Gastrocnemius medialis (tissue), 4 donors: ENCODE data around the gene ASZ1. TPM values are rescaled to one million over a fixed set of nuclear protein-coding genes. Genes with fewer than 3 reads are reported as not detected.
"Not testable (repeated sequence)": the region's sequence is repeated elsewhere in the genome, so short reads cannot be mapped to it uniquely, and the experiment has no call there.

ENCODE experiments used
- ATAC-seq, 2 donors: fragments of 150-250 bp; one replicate each; pipeline ENCODE4 v1.9.1; 2016
- DNase-seq, 2 donors: peaks; one replicate each; pipeline ENCODE4 v3.0.0-alpha.2; 2019
- H3K27ac ChIP-seq, 4 donors: fragments of 200-600 bp; sonication (generic); 1 replicate in 1 of 4; 2 replicates in 3 of 4; pipeline ENCODE4 v1.5.1; 2016 to 2018; ENCODE audit warnings: mild to moderate bottlenecking in 2 of 4, moderate library complexity in 1 of 4
- H3K27me3 ChIP-seq, 3 donors: fragments of 200-600 bp; sonication (generic) in 2 of 3; 1 replicate in 1 of 3; 2 replicates in 2 of 3; pipeline versions ENCODE4 v1.5.1 to v1.6.0; 2016 to 2019; ENCODE audit warnings: mild to moderate bottlenecking in 1 of 3, moderate library complexity in 1 of 3
- H3K36me3 ChIP-seq, 2 donors: fragments of 200-600 bp; sonication (generic) in 1 of 2; one replicate each; pipeline ENCODE4 v1.5.1; 2017 to 2018
- H3K4me1 ChIP-seq, 2 donors: fragments of 200-600 bp; sonication (generic) in 1 of 2; one replicate each; pipeline ENCODE4 v1.5.1; 2016 to 2017; ENCODE audit warnings: mild to moderate bottlenecking in 2 of 2
- H3K4me3 ChIP-seq, 4 donors: fragments of 200-600 bp; sonication (generic) in 3 of 4; 1 replicate in 1 of 4; 2 replicates in 3 of 4; pipeline ENCODE4 v1.5.1; 2016 to 2019; ENCODE audit warnings: mild to moderate bottlenecking in 2 of 4
- H3K9me3 ChIP-seq, 3 donors: fragments of 200-600 bp; sonication (generic) in 2 of 3; 1 replicate in 1 of 3; 2 replicates in 2 of 3; pipeline ENCODE4 v1.5.1; 2016 to 2019
- POLR2A ChIP-seq, 2 donors: fragments of 450-650 bp; IDR thresholded peaks; one replicate each; pipeline ENCODE4 v1.6.1; 2017; ENCODE audit warnings: antibody characterized with exemption in 2 of 2, mild to moderate bottlenecking in 2 of 2, moderate library complexity in 2 of 2
- in situ Hi-C, 4 donors: fragments of 200-750 bp; cut with MboI; loops; one replicate each; pipeline versions ENCODE4 v1.15.0 to v1.8.0; 2017; ENCODE audit warnings: low sequenced_read_pairs in 4 of 4
- intact Hi-C: fragments of 100-400 bp; cut with DNase I; formaldehyde crosslinking; loops from one replicate; pipeline ENCODE4 v1.15.1; 2023; ENCODE audit warnings: low total_unique reads
- total RNA-seq, 4 donors: library from RNA; depleted of rRNA; stranded (reverse); fragments of >200 nt; gene quantifications; one replicate each; pipeline versions ENCODE4 v1.1.0 to v1.2.3, GENCODE V29; 2016
- TF ChIP-seq, protein P1 (sequence below), 5 experiments: fragments of 450-650 bp in 3 of 5; fragments of 200-600 bp in 2 of 5; sonication (generic) in 2 of 5; IDR thresholded peaks in 4 of 5; conservative IDR thresholded peaks in 1 of 5; 1 replicate in 4 of 5; 2 replicates in 1 of 5; pipeline ENCODE4 v1.5.1; 2016 to 2019; ENCODE audit warnings: antibody characterized with exemption in 5 of 5, mild to moderate bottlenecking in 3 of 5, moderate library complexity in 3 of 5

The ASZ1 gene
- total RNA-seq, 4 donors from 2014 or later = not detected

DNA sequence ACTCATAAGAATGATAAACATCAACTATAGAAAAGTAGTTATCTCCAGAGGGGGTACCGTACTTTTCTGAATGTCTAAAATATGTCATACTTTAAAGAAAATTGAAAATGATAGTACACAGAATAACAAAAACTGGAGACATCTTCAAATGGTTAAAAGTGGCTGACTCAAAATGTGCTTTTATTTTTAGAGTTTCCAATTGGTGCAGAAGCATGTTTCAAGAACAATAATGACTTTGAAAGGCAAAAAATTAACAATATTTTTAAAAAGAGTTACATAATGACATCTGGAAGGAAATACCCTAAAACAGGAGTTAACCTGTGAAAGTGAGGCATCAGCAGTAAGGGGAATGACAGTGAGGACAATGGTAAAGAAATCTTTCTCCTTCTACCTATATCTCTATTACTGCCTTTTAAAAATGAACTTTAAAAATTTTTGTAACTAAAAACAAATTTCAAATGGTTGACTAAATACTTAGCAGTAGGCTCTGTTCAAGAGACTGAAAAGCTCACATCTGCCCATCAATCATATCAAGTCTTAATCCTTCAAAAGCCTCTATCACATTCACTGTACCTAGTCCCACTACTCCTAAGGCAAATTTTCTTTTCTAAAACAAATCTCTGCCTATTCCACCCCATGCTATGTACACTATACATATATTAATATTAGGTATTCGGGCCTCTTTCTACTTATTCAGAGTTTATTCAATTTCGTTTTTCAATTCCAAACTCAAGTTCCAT, 3.0 kb downstream of the ASZ1 start:
- DNase-seq (no peak), ATAC-seq (no peak)
- Histone ChIP-seq H3K9me3 (no peaks in the 10 kb centered on the region), H3K4me3 (no peak overlapping the region), H3K27ac (no peak overlapping the region), H3K4me1 (no peaks in the 10 kb centered on the region), H3K36me3 (no peaks in the 10 kb centered on the region), H3K27me3 (no peaks in the 10 kb centered on the region)
- intact Hi-C loops (no loop called here), in situ Hi-C loops (no loop called here)
- TF ChIP-seq, protein P1, sequence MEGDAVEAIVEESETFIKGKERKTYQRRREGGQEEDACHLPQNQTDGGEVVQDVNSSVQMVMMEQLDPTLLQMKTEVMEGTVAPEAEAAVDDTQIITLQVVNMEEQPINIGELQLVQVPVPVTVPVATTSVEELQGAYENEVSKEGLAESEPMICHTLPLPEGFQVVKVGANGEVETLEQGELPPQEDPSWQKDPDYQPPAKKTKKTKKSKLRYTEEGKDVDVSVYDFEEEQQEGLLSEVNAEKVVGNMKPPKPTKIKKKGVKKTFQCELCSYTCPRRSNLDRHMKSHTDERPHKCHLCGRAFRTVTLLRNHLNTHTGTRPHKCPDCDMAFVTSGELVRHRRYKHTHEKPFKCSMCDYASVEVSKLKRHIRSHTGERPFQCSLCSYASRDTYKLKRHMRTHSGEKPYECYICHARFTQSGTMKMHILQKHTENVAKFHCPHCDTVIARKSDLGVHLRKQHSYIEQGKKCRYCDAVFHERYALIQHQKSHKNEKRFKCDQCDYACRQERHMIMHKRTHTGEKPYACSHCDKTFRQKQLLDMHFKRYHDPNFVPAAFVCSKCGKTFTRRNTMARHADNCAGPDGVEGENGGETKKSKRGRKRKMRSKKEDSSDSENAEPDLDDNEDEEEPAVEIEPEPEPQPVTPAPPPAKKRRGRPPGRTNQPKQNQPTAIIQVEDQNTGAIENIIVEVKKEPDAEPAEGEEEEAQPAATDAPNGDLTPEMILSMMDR (IDR thresholded peaks at IDR 0.05 in 4 of 5, conservative IDR thresholded peaks at IDR 0.05 in 1 of 5) = no peak
- TF ChIP-seq POLR2A (IDR thresholded peaks at IDR 0.05) = no peak

DNA sequence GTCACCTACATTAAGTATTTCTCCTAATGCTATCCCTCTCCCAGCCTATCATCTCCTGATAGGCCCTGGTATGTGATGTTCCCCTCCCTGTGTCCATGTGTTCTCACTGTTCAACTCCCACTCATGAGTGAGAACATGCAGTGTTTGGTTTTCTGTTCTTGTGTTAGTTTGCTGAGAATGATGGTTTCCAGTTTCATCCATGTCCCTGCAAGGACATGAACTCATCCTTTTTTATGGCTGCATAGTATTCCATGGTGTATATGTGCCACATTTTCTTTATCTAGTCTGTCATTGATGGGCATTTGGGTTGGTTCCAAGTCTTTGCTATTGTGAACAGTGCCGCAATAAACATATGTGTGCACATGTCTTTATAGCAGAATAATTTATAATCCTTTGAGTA, 12.7 kb downstream of the ASZ1 start:
- H3K4me1 ChIP-seq, H3K27ac ChIP-seq, ATAC-seq, H3K4me3 ChIP-seq, H3K36me3 ChIP-seq, in situ Hi-C loops, H3K9me3 ChIP-seq, DNase-seq, H3K27me3 ChIP-seq, intact Hi-C loops: not testable (repeated sequence)

DNA sequence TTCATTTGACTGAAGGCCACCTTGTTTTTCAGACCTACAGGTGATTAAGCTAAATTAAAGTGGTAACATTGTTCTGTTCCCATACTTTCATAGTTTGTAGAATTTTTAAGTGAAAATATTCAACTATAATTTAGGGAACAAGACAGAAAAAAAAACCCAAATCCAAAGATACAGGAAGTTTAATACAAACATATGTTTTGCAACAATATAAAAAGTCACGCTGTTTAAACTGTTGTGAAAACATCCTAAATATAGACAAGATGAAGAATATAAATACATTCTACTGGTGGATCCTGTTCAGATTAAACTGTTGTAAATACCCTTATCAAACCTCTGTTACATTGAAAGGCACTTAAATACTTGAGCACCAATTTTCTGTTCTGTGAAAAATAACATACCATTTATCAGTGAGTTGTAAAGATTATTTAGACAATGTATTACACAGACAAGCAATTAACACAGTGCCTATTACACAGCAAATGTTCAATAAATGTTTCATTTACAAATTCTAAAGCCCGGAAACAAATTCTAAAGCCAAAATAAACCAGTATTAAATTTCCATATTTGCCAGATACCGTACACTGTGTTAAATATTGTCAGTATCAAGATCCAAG, 14.2 kb downstream of the ASZ1 start:
- intact Hi-C loops (no loop called here), in situ Hi-C loops (no loop called here)
- no peaks in the 10 kb centered on the region for H3K4me1 ChIP-seq
- no peaks in the 10 kb centered on the region for H3K27me3 ChIP-seq
- TF ChIP-seq, protein P1 (IDR thresholded peaks at IDR 0.05 in 4 of 5, conservative IDR thresholded peaks at IDR 0.05 in 1 of 5) = no peak
- TF ChIP-seq POLR2A (IDR thresholded peaks at IDR 0.05) = no peak
- ATAC-seq (no peak), DNase-seq (no peak)
- no peak overlapping the region for H3K4me3 ChIP-seq
- H3K9me3 ChIP-seq = no peaks in the 10 kb centered on the region
- no peak overlapping the region for H3K27ac ChIP-seq
- H3K36me3 ChIP-seq = no peaks in the 10 kb centered on the region

DNA sequence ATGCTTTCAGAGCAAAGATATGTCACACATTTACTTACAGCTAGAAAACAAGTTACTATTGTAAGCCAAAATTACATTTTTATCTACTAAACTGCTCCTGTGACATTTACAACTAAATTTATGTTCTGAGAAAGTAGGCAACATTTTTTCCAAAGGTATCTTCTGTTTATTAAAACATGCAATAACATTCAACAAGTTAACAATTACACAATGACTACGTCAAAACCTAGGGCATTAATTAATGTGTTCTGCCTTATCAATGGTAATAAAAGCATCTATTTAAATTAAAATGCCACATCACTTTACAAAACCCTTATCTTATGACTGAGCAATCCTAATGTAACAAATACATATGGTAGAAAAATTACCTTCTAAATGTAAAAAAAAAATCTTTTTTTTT, 14.9 kb downstream of the ASZ1 start:
- no peak for ATAC-seq
- TF ChIP-seq, protein P1 (IDR thresholded peaks at IDR 0.05 in 4 of 5, conservative IDR thresholded peaks at IDR 0.05 in 1 of 5) = no peak
- no peak for TF ChIP-seq POLR2A (IDR thresholded peaks at IDR 0.05)
- intact Hi-C loops = no loop called here
- Histone ChIP-seq H3K36me3 (no peaks in the 10 kb centered on the region), H3K9me3 (no peaks in the 10 kb centered on the region), H3K27me3 (no peaks in the 10 kb centered on the region), H3K4me3 (no peak overlapping the region), H3K27ac (no peak overlapping the region), H3K4me1 (no peaks in the 10 kb centered on the region)
- in situ Hi-C loops = no loop called here
- no peak for DNase-seq

DNA sequence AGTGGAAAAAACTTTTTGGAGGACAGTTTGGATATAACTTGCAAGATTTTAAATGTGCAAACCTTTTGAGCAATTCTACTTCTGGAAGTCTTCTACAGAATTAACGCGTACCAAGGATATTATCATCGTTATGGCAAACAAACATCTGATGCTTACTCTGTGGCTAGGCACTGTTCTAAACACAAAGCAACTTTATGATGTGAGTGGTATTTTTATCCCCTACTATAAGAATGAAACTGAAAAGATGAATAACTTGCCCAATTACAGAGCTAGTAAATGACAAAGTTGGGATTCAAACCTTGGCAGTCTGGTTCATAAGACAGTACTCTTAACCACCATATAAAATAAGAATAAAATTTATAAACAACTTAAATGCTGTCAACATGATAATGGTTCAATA, 15.8 kb downstream of the ASZ1 start:
- Histone ChIP-seq H3K36me3 (no peaks in the 10 kb centered on the region), H3K9me3 (no peaks in the 10 kb centered on the region), H3K4me3 (no peak overlapping the region), H3K27me3 (no peaks in the 10 kb centered on the region), H3K4me1 (no peaks in the 10 kb centered on the region), H3K27ac (no peak overlapping the region)
- intact Hi-C loops = no loop called here
- ATAC-seq (no peak), DNase-seq (no peak)
- in situ Hi-C loops = no loop called here
- TF ChIP-seq, protein P1 (IDR thresholded peaks at IDR 0.05 in 4 of 5, conservative IDR thresholded peaks at IDR 0.05 in 1 of 5) = no peak
- TF ChIP-seq POLR2A (IDR thresholded peaks at IDR 0.05) = no peak
